ENCODE results near the gene URM1. TPM values are rescaled to one million over a fixed set of nuclear protein-coding genes. Genes with fewer than 3 reads are reported as not detected.

Gene URM1
- total and polyA plus RNA-seq, 10 of the 15 experiments (the other 5 are each of a cell fraction or from before 2014, with no cell fraction given): 7.9 to 75.8 (median 63.7) TPM

DNA sequence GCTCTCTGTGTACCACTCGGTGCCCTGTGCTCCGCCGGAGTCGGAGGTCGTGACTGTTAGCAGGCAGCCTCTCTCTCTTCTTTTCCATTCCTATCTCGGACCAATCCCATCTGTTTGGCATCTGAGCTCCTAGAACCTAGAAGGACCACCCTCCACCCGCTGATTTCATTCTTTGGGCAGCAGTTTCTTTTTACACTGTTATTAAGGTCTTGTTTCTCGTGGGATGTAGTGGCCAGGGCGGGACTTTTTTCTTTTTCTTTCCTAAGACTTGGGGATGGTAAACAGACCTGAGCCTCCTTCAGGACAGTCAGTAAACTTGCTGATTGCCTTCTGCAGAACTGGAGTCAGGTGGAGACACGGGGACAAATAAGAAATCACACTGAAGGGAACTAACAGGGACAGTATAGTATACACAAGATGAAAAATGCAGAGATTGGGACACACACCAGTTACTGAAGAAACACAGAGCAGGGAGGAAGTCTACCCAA is 500 bp downstream of the URM1 start:
- H4K20me1 ChIP-seq (ENCODE audit: control insufficient read depth, insufficient read depth): no peaks in the 10 kb centered on the region
- TF ChIP-seq, protein P1, sequence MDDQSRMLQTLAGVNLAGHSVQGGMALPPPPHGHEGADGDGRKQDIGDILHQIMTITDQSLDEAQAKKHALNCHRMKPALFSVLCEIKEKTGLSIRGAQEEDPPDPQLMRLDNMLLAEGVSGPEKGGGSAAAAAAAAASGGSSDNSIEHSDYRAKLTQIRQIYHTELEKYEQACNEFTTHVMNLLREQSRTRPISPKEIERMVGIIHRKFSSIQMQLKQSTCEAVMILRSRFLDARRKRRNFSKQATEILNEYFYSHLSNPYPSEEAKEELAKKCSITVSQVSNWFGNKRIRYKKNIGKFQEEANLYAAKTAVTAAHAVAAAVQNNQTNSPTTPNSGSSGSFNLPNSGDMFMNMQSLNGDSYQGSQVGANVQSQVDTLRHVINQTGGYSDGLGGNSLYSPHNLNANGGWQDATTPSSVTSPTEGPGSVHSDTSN (IDR thresholded peaks at IDR 0.05; ENCODE audit: insufficient replicate concordance, low read depth, low read length): no peak
- 0 out of 2 replicates have a peak, but pooled peaks have one; percentile 55 for TF ChIP-seq RELB (IDR thresholded peaks at IDR 0.05; ENCODE audit: low read depth)
- BruUV-seq (replicated peaks): TSS peak; percentile 88
- intact Hi-C loops (cut with micrococcal nuclease; ENCODE audit: unreplicated experiment) (no loop called here), in situ Hi-C loops (cut with MboI) (no loop called here)
- ChIA-PET SMC1A (ENCODE audit: uncharacterized antibody, unreplicated experiment) (interaction anchor here (0.8 to 2.7 kb wide), 4 partner anchors 10 to 132 kb away, joined by 3 to 19 read pairs (median 4); partner anchors contain the start of gene GLE1), RAD21 (ENCODE audit: unreplicated experiment) (interaction anchor here (0.6 to 2.8 kb wide), 5 partner anchors 10 to 239 kb away, joined by 3 to 18 read pairs (median 5); partner anchors contain the start of gene CERCAM), POLR2A (interaction anchor here (0.6 to 1.9 kb wide), 15 partner anchors 9 to 352 kb away, joined by 3 to 13 read pairs (median 4); partner anchors contain the start of genes CERCAM, GOLGA2, SPTAN1 and SWI5), CTCF (interaction anchor here (0.9 to 4.0 kb wide), 7 partner anchors 10 to 447 kb away, joined by 3 to 61 read pairs (median 6); partner anchors contain the start of gene ENDOG)
- ATAC-seq (no peak), FAIRE-seq (no peak), DNase-seq (ENCODE audit: low read depth, low spot score) (no peak)
- H3K9me3 ChIP-seq (replicated peaks; ENCODE audit: control insufficient read depth, insufficient read depth, low read length): no peaks in the 10 kb centered on the region
- H3K4me3 ChIP-seq: peak overlapping the region; percentile 99
- H2AFZ ChIP-seq (ENCODE audit: control insufficient read depth, low read depth, low read length): peak overlapping the region; percentile 95
- no peaks in the 10 kb centered on the region for H3K4me1 ChIP-seq (ENCODE audit: control insufficient read depth, insufficient read depth, low read length)
- 0% methylated on average over 10 of the region's 10 CpGs for WGBS (ENCODE audit: insufficient coverage, insufficient replicate concordance, low lambda C conversion rate, missing lambda C conversion rate)
- H3K27ac ChIP-seq (ENCODE audit: control insufficient read depth, insufficient read depth): peak overlapping the region; percentile 89
- H3K9ac ChIP-seq (ENCODE audit: control insufficient read depth, insufficient read depth, low read length): peak overlapping the region; percentile 93
- peak overlapping the region; percentile 79 for H3K4me2 ChIP-seq (ENCODE audit: control insufficient read depth, insufficient read depth)
- H3K79me2 ChIP-seq (ENCODE audit: control insufficient read depth, insufficient read depth, low read length): peaks cover 33% of the 10 kb centered on the region
- no peaks in the 10 kb centered on the region; a peak in 1 of 4 replicates for H3K36me3 ChIP-seq (ENCODE audit: control insufficient read depth in 2 of 2, insufficient read depth in 2 of 2, low read length in 1 of 2)
- H3K27me3 ChIP-seq (replicated peaks in 1 of 2; ENCODE audit: control insufficient read depth in 2 of 2, insufficient read depth in 2 of 2, low read length in 1 of 2): no peaks in the 10 kb centered on the region

All from GM12878 (cell line).